Stomach (tissue), 9 donors: ENCODE results near the gene IFI27. TPM values are rescaled to one million over a fixed set of nuclear protein-coding genes. Genes with fewer than 3 reads are reported as not detected.

ENCODE experiments used
- DNase-seq, 2 donors: peaks; one replicate each; pipeline versions ENCODE4 v3.0.0 to v3.0.0-alpha.2; 2013 to 2019
- H3K27ac ChIP-seq, 5 donors: fragments of 200-600 bp in 4 of 5; sonication (generic) in 4 of 5; one replicate each; pipeline ENCODE4 v1.5.1; 2013 to 2019; ENCODE audit warnings: mild to moderate bottlenecking in 1 of 5, moderate library complexity in 1 of 5
- H3K27me3 ChIP-seq, 3 donors: fragments of 200-600 bp; sonication (generic); one replicate each; pipeline ENCODE4 v1.5.1; 2017 to 2019; ENCODE audit warnings: mixed run types in 1 of 3
- H3K36me3 ChIP-seq, 4 donors: fragments of 200-600 bp; sonication (generic); 1 replicate in 3 of 4; 2 replicates in 1 of 4; pipeline ENCODE4 v1.5.1; 2016 to 2019
- H3K4me1 ChIP-seq, 4 donors: fragments of 200-600 bp; sonication (generic); one replicate each; pipeline ENCODE4 v1.5.1; 2016 to 2019
- H3K4me3 ChIP-seq, 4 donors: fragments of 200-600 bp; sonication (generic) in 3 of 4; one replicate each; pipeline ENCODE4 v1.5.1; 2016 to 2019; ENCODE audit warnings: mild to moderate bottlenecking in 1 of 4
- H3K9me3 ChIP-seq, 4 donors: fragments of 200-600 bp; sonication (generic); one replicate each; pipeline ENCODE4 v1.5.1; 2016 to 2019
- CTCF ChIP-seq, 7 experiments: fragments of 450-650 bp in 4 of 7; fragments of 200-600 bp in 3 of 7; sonication (generic) in 3 of 7; IDR thresholded peaks; one replicate each; pipeline ENCODE4 v1.5.1; 2016 to 2019; ENCODE audit warnings: antibody characterized with exemption in 7 of 7, control low read depth in 2 of 7, mild to moderate bottlenecking in 1 of 7
- EP300 ChIP-seq: sonication (generic); formaldehyde crosslinking; IDR thresholded peaks from one replicate; pipeline ENCODE4 v1.6.1; 2017; ENCODE audit warnings: antibody characterized with exemption
- POLR2A ChIP-seq, 4 donors: fragments of 450-650 bp; IDR thresholded peaks; one replicate each; pipeline ENCODE4 v1.6.1; 2016; ENCODE audit warnings: antibody characterized with exemption in 4 of 4, control low read depth in 2 of 4, mild to moderate bottlenecking in 1 of 4, moderate library complexity in 1 of 4
- POLR2AphosphoS5 ChIP-seq, 3 donors: sonication (generic); formaldehyde crosslinking; IDR thresholded peaks; one replicate each; pipeline ENCODE4 v1.6.1; 2016; ENCODE audit warnings: antibody characterized with exemption in 3 of 3
- WGBS, 5 donors: extraction: QIAGEN DNeasy Blood & Tissue Kit in 3 of 5; methylation state at CpG; one replicate each; pipeline versions ENCODE4 v1.1.5 to v1.1.7; 2013 to 2018; 5-methylcytosine and 5-hydroxymethylcytosine counted together
- intact Hi-C: fragments of 100-400 bp; cut with DNase I; formaldehyde crosslinking; loops from one replicate; pipeline ENCODE4 v1.15.1; 2023; ENCODE audit warnings: low total_unique reads
- polyA plus RNA-seq, 3 donors: library from polyadenylated mRNA; stranded (reverse); fragments of 200-250 nt; gene quantifications; one replicate each; pipeline ENCODE4 v1.2.3, GENCODE V29; 2013
- total RNA-seq, 5 donors: library from RNA; depleted of rRNA; stranded (reverse); fragments of >200 nt; gene quantifications; one replicate each; pipeline versions ENCODE4 v1.1.0 to v1.2.3, GENCODE V29; 2014 to 2016
- donor health status: healthy with polysubstance abuse.
- donor health status: Bipolar disorder and iron deficiency.
- donor health status: healthy.

IFI27 gene
- total and polyA plus RNA-seq, 8 donors: 12.9 to 1,115 (median 234) TPM

DNA sequence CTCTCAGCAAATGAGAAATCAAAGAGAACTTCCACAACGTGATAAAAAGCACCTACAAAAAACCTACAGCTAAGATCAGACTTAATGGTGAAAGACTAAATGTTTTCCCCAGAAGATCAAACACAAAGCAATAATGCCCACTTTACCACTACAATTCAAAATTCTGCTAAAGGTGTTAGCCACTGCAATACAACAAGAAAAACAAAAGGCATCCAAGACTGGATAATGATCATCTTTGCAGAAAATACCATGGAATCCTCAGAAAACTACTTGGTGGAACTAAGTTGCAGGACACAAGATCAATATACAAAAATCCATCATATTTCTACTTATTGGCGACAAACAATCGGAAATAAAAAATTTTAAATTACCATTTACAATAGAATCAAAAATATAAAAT, 36.0 kb upstream of the IFI27 start:
- Histone ChIP-seq H3K4me3 (no peak overlapping the region), H3K9me3 (peaks cover 0 to 11% (median 5%) of the 10 kb centered on the region in 4 donors), H3K27ac (no peak overlapping the region), H3K4me1 (peaks cover 34 to 46% (median 40%) of the 10 kb centered on the region in 4 donors), H3K27me3 (no peaks in the 10 kb centered on the region), H3K36me3 (peaks cover 0 to 38% (median 32%) of the 10 kb centered on the region in 4 donors)
- 95 to 98% (median 96%) methylated on average over 3 of the region's 3 CpGs for WGBS, 5 donors
- TF ChIP-seq POLR2A (IDR thresholded peaks at IDR 0.05) (no peak), CTCF (IDR thresholded peaks at IDR 0.05) (no peak), EP300 (no peak), POLR2AphosphoS5 (IDR thresholded peaks at IDR 0.05) (no peak)
- no peak for DNase-seq
- intact Hi-C loops: no loop called here

- H3K27me3 ChIP-seq: no peaks in the 10 kb centered on the region
- peaks cover 38 to 51% (median 45%) of the 10 kb centered on the region in 4 donors for H3K4me1 ChIP-seq
- H3K9me3 ChIP-seq: peaks cover 0 to 11% (median 5%) of the 10 kb centered on the region in 4 donors
- peaks cover 0 to 38% (median 32%) of the 10 kb centered on the region in 4 donors for H3K36me3 ChIP-seq
- DNase-seq: no peak
- no peak overlapping the region for H3K4me3 ChIP-seq
- WGBS, 5 donors: 91 to 98% (median 96%) methylated on average over 2 of the region's 2 CpGs
- intact Hi-C loops: no loop called here
- TF ChIP-seq POLR2A (IDR thresholded peaks at IDR 0.05): no peak
- TF ChIP-seq POLR2AphosphoS5 (IDR thresholded peaks at IDR 0.05): no peak
- TF ChIP-seq CTCF (IDR thresholded peaks at IDR 0.05): no peak
- no peak for TF ChIP-seq EP300
- no peak overlapping the region for H3K27ac ChIP-seq
Observed at GRCh38 chr14:94075008-94075407, 35.5 kb upstream of the IFI27 start.

DNA sequence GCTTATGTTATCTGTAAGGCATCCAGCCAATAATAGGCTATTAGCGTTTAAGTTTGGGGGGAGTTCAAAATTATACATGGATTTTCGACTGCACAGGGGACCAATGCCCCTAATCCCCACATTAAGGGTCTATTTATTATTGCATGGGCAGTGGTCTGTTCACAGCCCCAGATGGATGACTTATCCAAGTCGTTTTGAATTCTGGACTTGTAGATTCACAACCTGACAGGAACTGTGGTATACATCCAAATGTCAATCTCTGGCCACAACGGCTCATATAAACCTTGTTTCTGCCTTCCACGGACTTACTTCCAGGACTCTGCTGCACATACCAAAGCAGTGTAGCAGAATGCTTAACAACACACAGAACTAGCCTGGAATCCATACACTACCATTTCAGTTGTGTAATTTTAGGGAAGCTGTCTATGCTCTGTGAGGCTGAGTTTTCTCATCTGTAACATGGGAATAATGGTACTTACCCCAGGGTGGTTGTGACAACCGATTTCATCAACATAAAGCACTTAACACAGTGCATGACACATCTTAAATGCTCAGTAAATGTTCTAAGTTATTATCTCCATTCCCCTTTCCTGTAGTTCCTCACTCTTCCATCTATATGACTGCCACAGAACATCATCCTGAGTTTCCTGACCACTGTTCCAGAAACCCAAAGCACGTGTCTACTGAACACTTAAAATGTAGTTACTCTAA, 33.3 kb upstream of the IFI27 start:
- peaks cover 0 to 11% (median 5%) of the 10 kb centered on the region in 4 donors for H3K9me3 ChIP-seq
- no peak for DNase-seq
- H3K27ac ChIP-seq: no peak overlapping the region
- peaks cover 0 to 38% (median 30%) of the 10 kb centered on the region in 4 donors for H3K36me3 ChIP-seq
- intact Hi-C loops: no loop called here
- WGBS, 5 donors: 45 to 62% (median 51%) methylated on average over 7 of the region's 7 CpGs
- H3K4me3 ChIP-seq: peak overlapping the region; percentile 11 to 98 (median 92)
- H3K27me3 ChIP-seq: no peaks in the 10 kb centered on the region
- peaks cover 38 to 56% (median 48%) of the 10 kb centered on the region in 4 donors for H3K4me1 ChIP-seq
- no peak for TF ChIP-seq CTCF (IDR thresholded peaks at IDR 0.05)
- TF ChIP-seq POLR2A (IDR thresholded peaks at IDR 0.05): no peak
- no peak for TF ChIP-seq POLR2AphosphoS5 (IDR thresholded peaks at IDR 0.05)
- no peak for TF ChIP-seq EP300

DNA sequence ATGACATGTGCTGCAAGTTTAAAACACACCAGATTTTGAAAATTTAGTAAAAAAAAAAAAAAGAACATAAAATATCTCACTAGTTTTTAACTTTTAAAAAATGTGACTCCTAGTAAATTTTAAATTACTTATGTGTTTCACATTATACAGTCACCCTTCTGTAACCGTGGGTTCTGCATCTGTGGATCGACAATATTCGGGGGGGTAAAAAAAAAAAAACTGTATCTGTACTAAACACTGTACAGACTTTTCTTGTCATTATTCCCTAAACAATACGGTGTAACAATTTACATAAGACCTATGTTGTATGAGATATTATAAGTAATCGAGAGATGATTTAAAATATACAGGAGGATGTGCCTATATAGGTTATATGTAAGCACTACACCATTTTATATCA, 32.7 kb upstream of the IFI27 start:
- 72 to 84% (median 76%) methylated on average over 5 of the region's 5 CpGs for WGBS, 5 donors
- peaks cover 0 to 38% (median 30%) of the 10 kb centered on the region in 4 donors for H3K36me3 ChIP-seq
- no peaks in the 10 kb centered on the region for H3K27me3 ChIP-seq
- peaks cover 0 to 11% (median 5%) of the 10 kb centered on the region in 4 donors for H3K9me3 ChIP-seq
- peak overlapping the region; percentile 90 to 98 (median 94) for H3K4me3 ChIP-seq
- peaks cover 38 to 60% (median 50%) of the 10 kb centered on the region in 4 donors for H3K4me1 ChIP-seq
- no peak for TF ChIP-seq POLR2AphosphoS5 (IDR thresholded peaks at IDR 0.05)
- no peak for TF ChIP-seq POLR2A (IDR thresholded peaks at IDR 0.05)
- no peak for TF ChIP-seq CTCF (IDR thresholded peaks at IDR 0.05)
- TF ChIP-seq EP300: no peak
- intact Hi-C loops: no loop called here
- DNase-seq: no peak
- no peak overlapping the region for H3K27ac ChIP-seq
